Chondrocyte (in vitro differentiated cells): Measurements from ENCODE around the gene ASB8. TPM values are rescaled to one million over a fixed set of nuclear protein-coding genes. Genes with fewer than 3 reads are reported as not detected.
"Not testable (repeated sequence)": the region's sequence is repeated elsewhere in the genome, so short reads cannot be mapped to it uniquely, and the experiment has no call there.

Experiments
- DNase-seq: peaks from one replicate; pipeline ENCODE4 v3.0.0; 2021; ENCODE audit warnings: mixed read lengths, low spot score
- H3K27ac Mint-ChIP-seq: one replicate; pipeline ENCODE4 v1.8.0; 2021; ENCODE audit warnings: mild to moderate bottlenecking, moderate library complexity, mixed read lengths; ENCODE audit not compliant: unreplicated experiment
- H3K27me3 Mint-ChIP-seq: 2 replicates; pipeline ENCODE4 v1.8.0; 2021; ENCODE audit warnings: low read depth, mixed read lengths
- H3K36me3 Mint-ChIP-seq: 2 replicates; pipeline ENCODE4 v1.8.0; 2021; ENCODE audit warnings: low read depth, mixed read lengths
- H3K4me1 Mint-ChIP-seq: 2 replicates; pipeline ENCODE4 v1.8.0; 2021; ENCODE audit warnings: low read depth, mild to moderate bottlenecking, mixed read lengths
- H3K4me3 Mint-ChIP-seq: one replicate; pipeline ENCODE4 v1.8.0; 2021; ENCODE audit warnings: mild to moderate bottlenecking, moderate library complexity, mixed read lengths; ENCODE audit not compliant: unreplicated experiment
- H3K9me3 Mint-ChIP-seq: 2 replicates; pipeline ENCODE4 v1.8.0; 2021; ENCODE audit warnings: low read depth, mixed read lengths
- total RNA-seq: library from RNA; stranded (reverse); gene quantifications from 3 replicates; pipeline ENCODE4 v1.2.1, GENCODE V29; 2021
- TF ChIP-seq, protein P1 (sequence below): fragments of 200-600 bp; sonication (generic); IDR thresholded peaks from 2 replicates; pipeline ENCODE4 v1.5.0; 2021; ENCODE audit warnings: antibody characterized with exemption, mild to moderate bottlenecking, moderate library complexity

Gene ASB8
- total RNA-seq, 1 donor from 2014 or later: 24.7 TPM

GRCh38 chr12:48128800-48129199 lies 28.5 kb downstream of the ASB8 start:
- TF ChIP-seq, protein P1, sequence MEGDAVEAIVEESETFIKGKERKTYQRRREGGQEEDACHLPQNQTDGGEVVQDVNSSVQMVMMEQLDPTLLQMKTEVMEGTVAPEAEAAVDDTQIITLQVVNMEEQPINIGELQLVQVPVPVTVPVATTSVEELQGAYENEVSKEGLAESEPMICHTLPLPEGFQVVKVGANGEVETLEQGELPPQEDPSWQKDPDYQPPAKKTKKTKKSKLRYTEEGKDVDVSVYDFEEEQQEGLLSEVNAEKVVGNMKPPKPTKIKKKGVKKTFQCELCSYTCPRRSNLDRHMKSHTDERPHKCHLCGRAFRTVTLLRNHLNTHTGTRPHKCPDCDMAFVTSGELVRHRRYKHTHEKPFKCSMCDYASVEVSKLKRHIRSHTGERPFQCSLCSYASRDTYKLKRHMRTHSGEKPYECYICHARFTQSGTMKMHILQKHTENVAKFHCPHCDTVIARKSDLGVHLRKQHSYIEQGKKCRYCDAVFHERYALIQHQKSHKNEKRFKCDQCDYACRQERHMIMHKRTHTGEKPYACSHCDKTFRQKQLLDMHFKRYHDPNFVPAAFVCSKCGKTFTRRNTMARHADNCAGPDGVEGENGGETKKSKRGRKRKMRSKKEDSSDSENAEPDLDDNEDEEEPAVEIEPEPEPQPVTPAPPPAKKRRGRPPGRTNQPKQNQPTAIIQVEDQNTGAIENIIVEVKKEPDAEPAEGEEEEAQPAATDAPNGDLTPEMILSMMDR: no peak
- Mint-ChIP-seq H3K4me1 (no peaks in the 10 kb centered on the region), H3K9me3 (no peaks in the 10 kb centered on the region), H3K4me3 (no peak overlapping the region), H3K27me3 (no peaks in the 10 kb centered on the region), H3K36me3 (peaks cover 39% of the 10 kb centered on the region), H3K27ac (no peak overlapping the region)
- no peak for DNase-seq

DNA sequence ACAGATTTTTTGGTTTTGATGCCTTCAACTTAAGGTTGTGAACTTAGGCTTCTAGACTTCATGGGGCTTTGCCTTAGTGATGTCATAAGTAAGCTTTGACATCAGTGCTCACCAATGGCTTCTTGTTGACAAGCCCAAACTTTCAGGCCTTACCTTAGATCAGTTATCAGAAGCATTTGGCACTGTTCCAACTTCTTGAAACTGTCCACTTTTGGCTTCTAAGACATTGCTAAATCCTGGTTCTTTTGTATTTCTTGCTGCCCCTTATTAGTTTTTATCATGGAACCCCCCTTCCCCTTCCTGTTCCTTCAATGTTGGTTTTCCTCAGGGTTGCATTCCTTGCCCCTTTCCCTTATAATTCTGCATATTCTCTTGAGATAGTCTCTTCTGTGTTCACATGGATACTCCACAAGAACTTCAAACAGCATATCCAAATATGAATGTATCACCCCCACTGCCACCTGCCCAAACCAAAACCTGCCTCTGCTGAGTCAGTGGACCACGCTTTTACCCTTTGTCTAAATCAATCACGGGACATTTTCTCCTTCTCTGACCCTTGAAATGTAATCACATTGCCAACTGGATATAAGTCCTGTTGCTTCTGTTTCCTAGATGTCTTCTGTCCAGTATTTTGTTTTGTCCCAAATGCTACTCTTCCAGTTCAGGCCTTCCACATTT lies 30.2 kb downstream of the ASB8 start:
- H3K9me3 Mint-ChIP-seq: no peaks in the 10 kb centered on the region
- no peaks in the 10 kb centered on the region for H3K4me1 Mint-ChIP-seq
- no peaks in the 10 kb centered on the region for H3K27me3 Mint-ChIP-seq
- no peak for DNase-seq
- peaks cover 32% of the 10 kb centered on the region for H3K36me3 Mint-ChIP-seq
- TF ChIP-seq, protein P1: no peak
- H3K27ac Mint-ChIP-seq: no peak overlapping the region
- no peak overlapping the region for H3K4me3 Mint-ChIP-seq

GRCh38 chr12:48125985-48126384 lies 31.3 kb downstream of the ASB8 start:
- Mint-ChIP-seq H3K36me3 (peaks cover 27% of the 10 kb centered on the region), H3K4me3 (no peak overlapping the region), H3K4me1 (peaks cover 2% of the 10 kb centered on the region), H3K27me3 (no peaks in the 10 kb centered on the region), H3K9me3 (no peaks in the 10 kb centered on the region), H3K27ac (no peak overlapping the region)
- TF ChIP-seq, protein P1: no peak
- no peak for DNase-seq

GRCh38 chr12:48125542-48125941 lies 31.8 kb downstream of the ASB8 start:
- not testable (repeated sequence) for H3K4me3 Mint-ChIP-seq, H3K27ac Mint-ChIP-seq, H3K27me3 Mint-ChIP-seq, H3K4me1 Mint-ChIP-seq, H3K9me3 Mint-ChIP-seq, DNase-seq
- H3K36me3 Mint-ChIP-seq: peaks cover 25% of the 10 kb centered on the region

DNA sequence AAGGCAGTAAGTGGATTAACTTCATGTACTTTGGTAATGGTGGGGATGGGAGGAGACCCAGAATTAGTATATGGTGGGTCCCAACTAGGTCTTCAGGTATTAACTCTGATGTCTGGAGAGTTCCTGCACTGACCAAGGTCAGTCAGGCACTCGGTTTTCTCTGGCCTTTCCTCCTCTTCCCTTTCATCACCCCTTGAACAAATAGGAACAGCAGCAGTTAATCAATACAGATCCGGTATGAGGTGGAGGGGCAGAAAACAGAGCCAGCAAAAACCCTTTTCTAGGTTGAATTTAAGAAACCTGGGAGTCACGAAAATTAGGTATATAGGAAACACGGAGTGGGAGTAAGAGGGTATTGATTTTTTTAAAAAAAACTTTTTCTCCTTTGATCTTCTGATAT lies 34.1 kb downstream of the ASB8 start:
- DNase-seq: no peak
- H3K27ac Mint-ChIP-seq: no peak overlapping the region
- H3K9me3 Mint-ChIP-seq: no peaks in the 10 kb centered on the region
- no peak overlapping the region for H3K4me3 Mint-ChIP-seq
- TF ChIP-seq, protein P1: no peak
- no peaks in the 10 kb centered on the region for H3K27me3 Mint-ChIP-seq
- H3K36me3 Mint-ChIP-seq: peaks cover 18% of the 10 kb centered on the region
- H3K4me1 Mint-ChIP-seq: peaks cover 23% of the 10 kb centered on the region
